ENCODE data around the gene ERC2. TPM values are rescaled to one million over a fixed set of nuclear protein-coding genes. Genes with fewer than 3 reads are reported as not detected.

The ERC2 gene
- total RNA-seq, 3 donors from 2014 or later (not counting 1 experiment from before 2014, with no cell fraction given), result not detected

- no peak for DNase-seq
Observed at GRCh38 chr3:56180433-56180832, 287.8 kb downstream of the ERC2 start.

DNA sequence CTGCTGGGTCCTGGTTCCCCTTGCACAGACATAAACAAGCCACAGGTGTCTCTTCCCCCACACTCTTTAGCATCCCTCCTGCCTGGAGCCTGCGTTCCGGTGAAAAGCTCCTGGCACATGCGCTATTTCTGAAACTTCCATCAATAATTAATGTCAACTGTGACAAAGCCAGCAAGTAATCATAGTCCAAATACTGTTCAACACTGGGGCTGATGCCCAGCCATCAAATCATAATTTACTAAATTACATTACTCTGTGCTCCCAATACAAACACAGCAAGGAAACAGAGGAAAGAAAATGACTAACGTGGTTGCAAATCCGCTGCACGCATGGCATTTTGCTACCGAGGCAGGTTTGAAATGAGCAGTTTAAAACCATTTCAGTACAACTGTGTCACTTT lies 294.7 kb downstream of the ERC2 start:
- no peak for ATAC-seq
- no peak overlapping the region for H3K4me3 Mint-ChIP-seq
- WGBS (ENCODE audit: insufficient coverage), result 94% methylated on average over 7 of the region's 7 CpGs
- Histone ChIP-seq H3K4me3 (ENCODE audit: low read length) (no peak overlapping the region), H3K27me3 (ENCODE audit: control insufficient read depth, insufficient read depth, low read length) (no peaks in the 10 kb centered on the region), H3K4me1 (ENCODE audit: control insufficient read depth, insufficient read depth, low read length) (no peaks in the 10 kb centered on the region), H3K27ac (ENCODE audit: low read length) (no peak overlapping the region), H3K36me3 (ENCODE audit: control insufficient read depth, insufficient read depth, low read length) (no peaks in the 10 kb centered on the region), H3K9me3 (ENCODE audit: control insufficient read depth, insufficient read depth, low read length) (no peaks in the 10 kb centered on the region)
- H3K4me1 Mint-ChIP-seq, result no peaks in the 10 kb centered on the region
- H3K27ac Mint-ChIP-seq, result no peak overlapping the region
- no peak for DNase-seq
- H3K36me3 Mint-ChIP-seq, result no peaks in the 10 kb centered on the region
- H3K27me3 Mint-ChIP-seq (ENCODE audit: low read depth in 2 of 2), result peaks cover 0 to 2% of the 10 kb centered on the region in 2 donors
- intact Hi-C loops (cut with micrococcal nuclease), result no loop called here
- H3K9me3 Mint-ChIP-seq, result peaks cover 0 to 2% of the 10 kb centered on the region in 2 donors
- TF ChIP-seq, protein P1, sequence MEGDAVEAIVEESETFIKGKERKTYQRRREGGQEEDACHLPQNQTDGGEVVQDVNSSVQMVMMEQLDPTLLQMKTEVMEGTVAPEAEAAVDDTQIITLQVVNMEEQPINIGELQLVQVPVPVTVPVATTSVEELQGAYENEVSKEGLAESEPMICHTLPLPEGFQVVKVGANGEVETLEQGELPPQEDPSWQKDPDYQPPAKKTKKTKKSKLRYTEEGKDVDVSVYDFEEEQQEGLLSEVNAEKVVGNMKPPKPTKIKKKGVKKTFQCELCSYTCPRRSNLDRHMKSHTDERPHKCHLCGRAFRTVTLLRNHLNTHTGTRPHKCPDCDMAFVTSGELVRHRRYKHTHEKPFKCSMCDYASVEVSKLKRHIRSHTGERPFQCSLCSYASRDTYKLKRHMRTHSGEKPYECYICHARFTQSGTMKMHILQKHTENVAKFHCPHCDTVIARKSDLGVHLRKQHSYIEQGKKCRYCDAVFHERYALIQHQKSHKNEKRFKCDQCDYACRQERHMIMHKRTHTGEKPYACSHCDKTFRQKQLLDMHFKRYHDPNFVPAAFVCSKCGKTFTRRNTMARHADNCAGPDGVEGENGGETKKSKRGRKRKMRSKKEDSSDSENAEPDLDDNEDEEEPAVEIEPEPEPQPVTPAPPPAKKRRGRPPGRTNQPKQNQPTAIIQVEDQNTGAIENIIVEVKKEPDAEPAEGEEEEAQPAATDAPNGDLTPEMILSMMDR (IDR thresholded peaks at IDR 0.05), result no peak

More at GRCh38 chr3:56180433-56180832, 287.8 kb downstream of the ERC2 start:
- no peaks in the 10 kb centered on the region for H3K36me3 Mint-ChIP-seq
- H3K27me3 ChIP-seq (ENCODE audit: control insufficient read depth, insufficient read depth, low read length), result no peaks in the 10 kb centered on the region
- TF ChIP-seq, protein P1 (IDR thresholded peaks at IDR 0.05), result no peak
- intact Hi-C loops (cut with micrococcal nuclease), result no loop called here
- H3K4me1 ChIP-seq (ENCODE audit: control insufficient read depth, insufficient read depth, low read length), result no peaks in the 10 kb centered on the region
- H3K27ac Mint-ChIP-seq, result no peak overlapping the region
- ATAC-seq, result no peak
- H3K9me3 Mint-ChIP-seq, result peaks cover 0 to 6% of the 10 kb centered on the region in 2 donors
- no peaks in the 10 kb centered on the region for H3K36me3 ChIP-seq (ENCODE audit: control insufficient read depth, insufficient read depth, low read length)
- H3K4me1 Mint-ChIP-seq, result no peaks in the 10 kb centered on the region
- no peak overlapping the region for H3K4me3 ChIP-seq (ENCODE audit: low read length)
- no peaks in the 10 kb centered on the region for H3K9me3 ChIP-seq (ENCODE audit: control insufficient read depth, insufficient read depth, low read length)
- peaks cover 0 to 2% of the 10 kb centered on the region in 2 donors for H3K27me3 Mint-ChIP-seq (ENCODE audit: low read depth in 2 of 2)
- WGBS (ENCODE audit: insufficient coverage), result 75% methylated on average over 1 of the region's 2 CpGs
- no peak overlapping the region for H3K4me3 Mint-ChIP-seq
- H3K27ac ChIP-seq (ENCODE audit: low read length), result no peak overlapping the region

DNA sequence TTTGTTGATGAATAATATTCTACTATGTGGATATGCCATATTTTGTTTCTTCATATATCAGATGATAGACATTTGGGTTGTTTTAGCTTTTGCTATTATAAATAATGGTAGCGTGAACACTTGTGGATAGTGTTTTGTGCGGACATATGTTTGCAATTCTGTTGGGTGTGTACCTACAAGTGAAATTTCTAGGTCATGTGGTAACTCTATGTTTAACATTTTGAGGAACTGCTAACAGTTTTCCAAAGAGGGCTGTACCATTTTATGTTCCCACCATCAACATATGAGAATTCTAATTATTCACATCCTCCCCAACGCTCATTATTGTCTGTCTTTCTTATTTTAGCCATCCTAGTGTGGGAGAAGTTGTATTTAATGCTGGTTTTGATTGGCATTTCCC lies 303.8 kb downstream of the ERC2 start:
- H3K4me3 Mint-ChIP-seq, result no peak overlapping the region
- H3K4me1 Mint-ChIP-seq, result no peaks in the 10 kb centered on the region
- intact Hi-C loops (cut with micrococcal nuclease), result no loop called here
- H3K9me3 Mint-ChIP-seq, result peaks cover 4 to 13% of the 10 kb centered on the region in 2 donors
- H3K27ac ChIP-seq (ENCODE audit: low read length), result no peak overlapping the region
- WGBS (ENCODE audit: insufficient coverage), result 84% methylated on average over 2 of the region's 3 CpGs
- no peaks in the 10 kb centered on the region for H3K27me3 ChIP-seq (ENCODE audit: control insufficient read depth, insufficient read depth, low read length)
- TF ChIP-seq, protein P1 (IDR thresholded peaks at IDR 0.05), result no peak
- H3K36me3 ChIP-seq (ENCODE audit: control insufficient read depth, insufficient read depth, low read length), result no peaks in the 10 kb centered on the region
- H3K9me3 ChIP-seq (ENCODE audit: control insufficient read depth, insufficient read depth, low read length), result no peaks in the 10 kb centered on the region
- H3K4me1 ChIP-seq (ENCODE audit: control insufficient read depth, insufficient read depth, low read length), result no peaks in the 10 kb centered on the region
- H3K36me3 Mint-ChIP-seq, result peaks cover 6% of the 10 kb centered on the region
- DNase-seq (no peak), ATAC-seq (no peak)
- H3K27me3 Mint-ChIP-seq (ENCODE audit: low read depth in 2 of 2), result no peaks in the 10 kb centered on the region
- H3K27ac Mint-ChIP-seq, result no peak overlapping the region
- H3K4me3 ChIP-seq (ENCODE audit: low read length), result no peak overlapping the region

DNA sequence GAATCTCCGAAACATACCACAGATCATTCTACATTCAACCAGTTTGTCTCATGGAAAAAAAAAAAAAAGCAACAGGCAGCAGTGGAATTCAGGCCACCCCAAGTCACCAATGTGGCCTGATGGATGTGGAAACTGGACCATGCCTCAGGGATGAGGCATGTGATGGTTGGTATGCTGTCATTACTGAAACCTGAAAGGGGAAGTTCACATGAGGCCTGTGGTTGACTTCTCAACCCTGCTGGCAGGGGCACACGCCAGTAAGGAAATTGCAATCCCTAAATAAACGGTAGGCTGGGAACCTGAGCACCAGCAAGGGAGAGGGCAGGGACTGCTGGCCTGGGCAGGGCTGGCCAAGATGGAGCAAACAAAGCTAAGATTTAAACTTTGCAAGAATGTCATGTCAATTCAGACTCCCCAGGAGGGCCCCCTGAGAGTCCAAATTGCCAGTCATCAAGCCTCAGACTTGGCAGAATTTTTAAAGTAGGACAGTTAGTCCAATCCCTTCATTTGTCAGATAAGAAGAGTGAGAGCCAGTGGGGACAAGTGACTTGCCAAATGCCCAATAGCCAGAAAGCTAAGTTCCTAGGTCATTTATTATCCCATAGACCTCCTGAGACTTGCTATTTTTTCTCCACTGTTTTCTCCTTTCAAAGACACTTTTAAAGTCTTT lies 310.4 kb downstream of the ERC2 start:
- Histone ChIP-seq H3K27ac (ENCODE audit: low read length) (no peak overlapping the region), H3K4me1 (ENCODE audit: control insufficient read depth, insufficient read depth, low read length) (no peaks in the 10 kb centered on the region), H3K4me3 (ENCODE audit: low read length) (no peak overlapping the region), H3K27me3 (ENCODE audit: control insufficient read depth, insufficient read depth, low read length) (no peaks in the 10 kb centered on the region), H3K36me3 (ENCODE audit: control insufficient read depth, insufficient read depth, low read length) (no peaks in the 10 kb centered on the region), H3K9me3 (ENCODE audit: control insufficient read depth, insufficient read depth, low read length) (no peaks in the 10 kb centered on the region)
- ATAC-seq (no peak), DNase-seq (no peak)
- Mint-ChIP-seq H3K4me1 (no peaks in the 10 kb centered on the region), H3K9me3 (peaks cover 0 to 11% of the 10 kb centered on the region in 2 donors), H3K27ac (no peak overlapping the region), H3K4me3 (no peak overlapping the region), H3K36me3 (peaks cover 6% of the 10 kb centered on the region), H3K27me3 (ENCODE audit: low read depth in 2 of 2) (no peaks in the 10 kb centered on the region)
- WGBS (ENCODE audit: insufficient coverage), result 12% methylated on average over 3 of the region's 3 CpGs
- intact Hi-C loops (cut with micrococcal nuclease), result no loop called here
- TF ChIP-seq, protein P1 (IDR thresholded peaks at IDR 0.05), result no peak

Measured in natural killer cell (primary cell).